Keratinocyte (primary cell): ENCODE measurements around the gene HNRNPA1L2. TPM values are rescaled to one million over a fixed set of nuclear protein-coding genes. Genes with fewer than 3 reads are reported as not detected.

Experiments
- DNase-seq: peaks from one replicate; pipeline ENCODE4 v3.0.0-alpha.2; 2011; ENCODE audit warnings: low read depth, missing footprints, low spot score
- FAIRE-seq: peaks from 2 replicates; lab custom pipeline; 2011; peaks lifted over from hg19 to GRCh38; lab: Jason Lieb, UNC
- H2AFZ ChIP-seq: 2 replicates; pipeline ENCODE4 v1.6.0; 2012; ENCODE audit warnings: low read length, control low read depth, inconsistent platforms; ENCODE audit not compliant: control insufficient read depth
- H3K27ac ChIP-seq: 2 replicates; pipeline ENCODE4 v1.5.1; 2011; ENCODE audit warnings: low read length; ENCODE audit not compliant: control insufficient read depth, insufficient read depth
- H3K27me3 ChIP-seq: 3 replicates; pipeline ENCODE4 v1.6.0; 2011; ENCODE audit warnings: low read length; ENCODE audit not compliant: control insufficient read depth, insufficient read depth; ENCODE audit errors: extremely low read depth
- H3K36me3 ChIP-seq, 2 experiments: 2 replicates in 1 of 2; 3 replicates in 1 of 2; pipeline ENCODE4 v1.5.1; 2011; ENCODE audit warnings: low read length in 2 of 2, mild to moderate bottlenecking in 1 of 2; ENCODE audit not compliant: control insufficient read depth in 2 of 2, insufficient read depth in 2 of 2; ENCODE audit errors: extremely low read depth in 1 of 2
- H3K4me1 ChIP-seq: 3 replicates; pipeline ENCODE4 v1.5.1; 2011; ENCODE audit warnings: low read length; ENCODE audit not compliant: control insufficient read depth, insufficient read depth; ENCODE audit errors: extremely low read depth
- H3K4me2 ChIP-seq: 3 replicates; pipeline ENCODE4 v1.6.0; 2011; ENCODE audit warnings: low read depth, low read length; ENCODE audit not compliant: control insufficient read depth, insufficient read depth; ENCODE audit errors: extremely low read depth
- H3K4me3 ChIP-seq, 3 experiments: fragments of 200-600 bp in 1 of 3; sonication (generic) in 1 of 3; 2 replicates in 2 of 3; 3 replicates in 1 of 3; pipeline ENCODE4 v1.5.1; 2011 to 2016; ENCODE audit warnings: low read length in 3 of 3, mild to moderate bottlenecking in 3 of 3, control low read depth in 2 of 3, inconsistent platforms in 1 of 3, low read depth in 1 of 3, mixed read lengths in 1 of 3, mixed run types in 1 of 3, moderate library complexity in 1 of 3; ENCODE audit not compliant: control insufficient read depth in 2 of 3, insufficient read depth in 2 of 3; ENCODE audit errors: extremely low read depth in 1 of 3
- H3K79me2 ChIP-seq: 2 replicates; pipeline ENCODE4 v1.6.0; 2012; ENCODE audit warnings: low read length; ENCODE audit not compliant: control insufficient read depth, insufficient read depth
- H3K9ac ChIP-seq: 3 replicates; pipeline ENCODE4 v1.6.0; 2011; ENCODE audit warnings: low read length; ENCODE audit not compliant: control insufficient read depth, insufficient read depth; ENCODE audit errors: extremely low read depth
- H3K9me1 ChIP-seq: 3 replicates; pipeline ENCODE4 v1.6.0; 2011; ENCODE audit warnings: low read length; ENCODE audit not compliant: control insufficient read depth, insufficient read depth; ENCODE audit errors: extremely low read depth
- H3K9me3 ChIP-seq: 2 replicates; pipeline ENCODE4 v1.5.1; 2012; ENCODE audit warnings: low read depth, low read length; ENCODE audit not compliant: control insufficient read depth
- H4K20me1 ChIP-seq: 3 replicates; pipeline ENCODE4 v1.6.0; 2011; ENCODE audit warnings: low read length; ENCODE audit not compliant: control insufficient read depth, insufficient read depth; ENCODE audit errors: extremely low read depth
- CTCF ChIP-seq, 3 experiments: IDR thresholded peaks in 1 of 3; conservative IDR thresholded peaks in 1 of 3; optimal IDR thresholded peaks in 1 of 3; 2 replicates in 2 of 3; 3 replicates in 1 of 3; pipeline versions ENCODE3 to v1.5.1; 2011; ENCODE audit warnings: low read length in 3 of 3, mild to moderate bottlenecking in 3 of 3, moderate library complexity in 2 of 3, control low read depth in 1 of 3, inconsistent platforms in 1 of 3; ENCODE audit not compliant: insufficient read depth in 2 of 3; ENCODE audit errors: extremely low read depth in 1 of 3
- EZH2 ChIP-seq: IDR thresholded peaks from one replicate; pipeline ENCODE4 v1.6.1; 2012; ENCODE audit warnings: inconsistent platforms, mild to moderate bottlenecking, low read length, moderate library complexity
- dilution Hi-C: fragments of 300-500 bp; cut with MboI; formaldehyde crosslinking; loops from one replicate; pipeline ENCODE4 v1.7.0; 2020; ENCODE audit warnings: low sequenced_read_pairs; ENCODE audit not compliant: extremely low pct_ligation_motif_present
- polyA plus RNA-seq, 5 experiments: library from polyadenylated mRNA; depleted of rRNA in 3 of 5; stranded (reverse) in 3 of 5; stranded (forward) in 1 of 5; unstranded in 1 of 5; fragments of >200 nt; gene quantifications; 1 replicate in 1 of 5; 2 replicates in 3 of 5; 3 replicates in 1 of 5; pipeline versions ENCODE4 v1.2.1 to v1.2.3, GENCODE V29; 2011 to 2012; ENCODE audit warnings: missing spikeins in 2 of 5, low read depth in 1 of 5, low replicate concordance in 1 of 5

HNRNPA1L2 gene
- polyA plus RNA-seq, 1 donor (not counting 4 experiments of a cell fraction or from before 2014, with no cell fraction given): 7.2 TPM

- peaks cover 10 to 19% of the 10 kb centered on the region in 2 experiments for H3K36me3 ChIP-seq
- no peaks in the 10 kb centered on the region for H4K20me1 ChIP-seq
- no peak for FAIRE-seq
- H3K9me1 ChIP-seq: no peaks in the 10 kb centered on the region
- no peak overlapping the region for H3K27ac ChIP-seq
- DNase-seq: no peak
- H3K9ac ChIP-seq: no peak overlapping the region
- H3K4me3 ChIP-seq: no peak overlapping the region
- no peak for TF ChIP-seq CTCF (optimal IDR thresholded peaks at IDR 0.05 in 1 of 3, IDR thresholded peaks at IDR 0.05 in 1 of 3, conservative IDR thresholded peaks at IDR 0.05 in 1 of 3; ENCODE audit: extremely low read depth in 1 of 3, insufficient read depth in 2 of 3, low read length in 3 of 3)
- TF ChIP-seq EZH2: no peak
- H2AFZ ChIP-seq: no peak overlapping the region
- H3K27me3 ChIP-seq: no peaks in the 10 kb centered on the region
- H3K4me1 ChIP-seq: no peaks in the 10 kb centered on the region
- no peaks in the 10 kb centered on the region for H3K9me3 ChIP-seq
- dilution Hi-C loops: no loop called here
- no peak overlapping the region for H3K4me2 ChIP-seq
- H3K79me2 ChIP-seq: no peaks in the 10 kb centered on the region
Measured at GRCh38 chr13:52664272-52664671, 22.0 kb downstream of the HNRNPA1L2 start.

- H3K27me3 ChIP-seq: no peaks in the 10 kb centered on the region
- H3K9ac ChIP-seq: no peak overlapping the region
- no peak for DNase-seq
- TF ChIP-seq CTCF (optimal IDR thresholded peaks at IDR 0.05 in 1 of 3, IDR thresholded peaks at IDR 0.05 in 1 of 3, conservative IDR thresholded peaks at IDR 0.05 in 1 of 3; ENCODE audit: extremely low read depth in 1 of 3, insufficient read depth in 2 of 3, low read length in 3 of 3): peak in 2 of 3 experiments; percentile 33 to 36
- TF ChIP-seq EZH2: no peak
- H3K4me3 ChIP-seq: no peak overlapping the region
- no peaks in the 10 kb centered on the region for H3K9me3 ChIP-seq
- H4K20me1 ChIP-seq: no peaks in the 10 kb centered on the region
- H3K79me2 ChIP-seq: no peaks in the 10 kb centered on the region
- H3K4me2 ChIP-seq: no peak overlapping the region
- H3K4me1 ChIP-seq: no peaks in the 10 kb centered on the region
- no peak overlapping the region for H3K27ac ChIP-seq
- no peaks in the 10 kb centered on the region for H3K9me1 ChIP-seq
- peaks cover 10 to 19% of the 10 kb centered on the region in 2 experiments for H3K36me3 ChIP-seq
- no peak for FAIRE-seq
- dilution Hi-C loops: no loop called here
- H2AFZ ChIP-seq: no peak overlapping the region
Measured at GRCh38 chr13:52665325-52665724, 23.1 kb downstream of the HNRNPA1L2 start.
